NCI-H748 (cell line): ENCODE measurements around the gene SH2D2A.

Experiments
- DNase-seq: peaks from one replicate; lab custom pipeline; 2025; ENCODE audit not compliant: unreplicated experiment; lab: John Stamatoyannopoulos, UW

Gene SH2D2A

DNA sequence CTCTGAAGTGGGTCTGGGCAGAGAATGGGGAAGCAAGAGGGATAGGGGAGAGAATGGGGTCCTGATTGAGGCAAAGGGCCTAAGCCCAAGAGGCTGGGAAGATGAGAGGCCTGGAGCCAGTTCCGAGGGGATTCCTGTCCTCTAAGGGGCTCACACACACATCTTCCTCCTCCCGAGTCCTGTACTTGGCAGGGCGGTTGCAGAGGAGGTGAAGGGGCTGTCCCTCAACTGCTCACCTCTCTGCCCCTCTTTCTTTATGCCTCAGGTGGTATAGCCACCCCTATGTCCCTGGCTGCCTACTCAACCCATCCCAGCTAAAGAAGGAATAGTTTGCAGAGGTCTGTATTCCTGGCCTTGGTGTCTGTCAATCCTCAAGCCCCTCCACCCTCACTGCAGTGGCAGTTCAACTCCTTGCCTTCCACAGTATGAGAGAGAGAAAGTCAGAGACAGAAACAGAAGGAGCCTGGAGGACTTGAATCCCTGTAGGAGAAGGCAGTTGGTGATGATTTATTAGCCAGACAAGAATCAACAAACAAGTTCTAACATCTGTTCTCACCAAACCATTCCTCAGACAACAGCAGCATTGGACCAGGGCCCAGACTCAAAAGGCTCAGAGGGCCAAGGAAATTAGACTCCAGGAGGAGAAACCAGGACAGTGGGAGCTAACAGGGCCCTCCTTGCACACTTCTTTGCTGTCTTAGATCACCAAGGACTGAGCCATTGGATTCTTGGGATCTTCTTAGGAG lies 10.7 kb downstream of the SH2D2A start:
- no peak for DNase-seq

DNA sequence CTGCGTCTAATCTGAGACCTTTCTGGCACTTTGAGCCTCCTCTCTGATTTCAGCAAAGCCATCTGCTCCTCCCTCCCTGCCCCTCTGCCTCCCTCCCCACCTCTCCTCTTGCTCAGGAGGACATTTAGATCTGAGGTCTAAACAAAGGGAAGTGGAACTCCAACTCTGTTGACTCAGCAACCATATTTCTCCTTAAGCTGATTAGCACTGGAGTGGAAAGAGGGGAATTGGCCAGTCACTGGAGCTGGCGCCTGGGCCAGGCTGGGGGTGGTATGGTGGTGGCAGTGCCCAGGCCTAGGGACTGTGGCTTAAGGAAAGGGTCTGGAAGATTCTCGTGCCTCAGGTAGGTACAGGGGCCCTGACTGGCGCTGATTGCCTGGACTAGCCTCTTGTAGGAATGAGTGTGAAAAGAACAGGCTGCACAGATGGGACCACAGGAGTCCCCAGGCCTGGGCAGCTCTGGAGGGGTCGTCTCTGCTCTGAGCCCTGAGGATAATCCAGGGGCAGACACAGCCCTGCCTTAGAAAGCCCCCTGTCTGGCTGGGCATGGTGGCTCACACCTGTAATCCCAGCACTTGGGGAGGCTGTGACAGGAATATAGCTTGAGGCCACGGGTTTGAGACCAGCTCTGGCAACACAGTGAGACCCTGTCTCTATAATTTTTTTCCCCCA lies 11.9 kb downstream of the SH2D2A start:
- no peak for DNase-seq

DNA sequence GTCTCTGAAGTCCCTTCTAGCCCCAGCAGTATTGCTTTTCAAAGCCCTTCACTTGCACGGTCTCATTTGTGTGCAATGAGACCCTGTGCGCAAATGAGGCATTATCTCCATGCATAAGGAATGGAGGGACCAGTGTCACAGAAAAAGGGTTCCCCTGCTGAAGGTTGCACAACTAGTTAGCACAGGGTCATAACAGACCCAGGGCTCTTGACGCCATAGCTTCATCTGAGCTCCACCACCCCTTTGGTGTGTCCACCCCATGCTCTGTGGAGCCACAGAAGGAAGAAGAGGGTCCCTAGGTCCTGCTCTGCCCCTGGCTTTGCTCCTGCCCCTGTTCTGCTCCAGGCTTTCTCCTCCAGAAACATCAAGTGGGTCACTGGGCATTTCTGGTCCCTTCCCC lies 12.6 kb downstream of the SH2D2A start:
- no peak for DNase-seq

DNA sequence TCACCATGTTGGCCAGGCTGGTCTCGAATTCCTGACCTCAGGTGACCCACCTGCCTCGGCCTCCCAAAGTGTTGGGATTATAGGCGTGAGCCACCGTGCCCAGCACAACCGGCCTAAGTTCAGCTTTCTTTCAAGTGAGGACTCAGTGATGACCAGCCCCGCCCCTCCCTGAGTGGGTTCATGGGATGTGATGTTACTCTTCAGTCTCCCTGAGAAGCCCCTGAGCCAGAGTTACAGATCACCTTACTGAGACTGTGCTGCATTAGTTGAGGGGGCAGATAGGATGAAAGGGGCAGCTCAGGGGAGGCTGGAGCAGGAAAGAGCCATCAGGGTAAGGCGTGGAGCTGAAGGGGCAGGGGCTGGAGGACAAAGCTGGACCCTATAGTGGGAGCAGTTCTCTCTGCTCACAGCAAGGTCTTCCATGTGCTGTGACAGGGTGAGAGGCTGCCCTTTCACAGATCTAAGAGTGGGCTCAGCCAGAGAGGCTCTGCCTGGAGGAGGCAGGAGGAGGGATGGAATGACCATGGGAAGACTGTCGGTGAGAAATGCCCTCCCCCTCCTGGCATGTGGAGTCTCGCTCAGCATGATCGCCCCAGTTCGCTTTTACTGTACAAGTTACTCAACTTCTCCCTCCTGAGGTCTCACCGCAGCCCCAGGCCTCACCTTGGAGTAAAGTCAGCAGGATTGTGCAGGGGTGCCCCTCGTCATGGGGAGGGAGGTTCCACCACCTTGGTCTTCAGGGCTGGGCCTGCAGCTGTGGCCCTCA lies 13.4 kb downstream of the SH2D2A start:
- no peak for DNase-seq

DNA sequence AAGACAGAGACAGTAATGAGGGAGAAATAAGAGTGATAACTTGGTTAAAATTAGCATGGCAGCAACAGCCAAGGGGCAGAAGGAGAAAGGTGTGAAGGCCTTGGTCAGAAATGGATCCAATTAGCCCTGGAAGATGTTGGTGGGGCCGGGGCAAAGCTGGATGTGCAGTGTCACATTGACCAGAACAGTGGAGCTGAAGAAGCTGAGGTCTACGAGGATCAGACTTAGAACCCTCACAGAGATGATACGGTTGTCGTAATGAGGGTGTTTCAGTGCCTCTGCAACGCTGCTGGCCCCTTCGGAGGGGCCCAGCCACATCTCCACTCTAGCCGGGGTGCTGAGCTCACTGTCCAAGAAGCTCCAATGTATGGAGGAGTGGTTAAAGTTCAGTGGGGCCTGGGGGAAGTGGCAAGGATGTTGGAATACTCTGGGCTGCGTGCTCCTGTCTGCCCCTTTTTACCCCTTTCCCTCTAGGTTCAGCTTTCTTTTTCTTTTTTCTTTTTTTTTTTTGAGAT lies 14.2 kb downstream of the SH2D2A start:
- DNase-seq, result no peak

DNA sequence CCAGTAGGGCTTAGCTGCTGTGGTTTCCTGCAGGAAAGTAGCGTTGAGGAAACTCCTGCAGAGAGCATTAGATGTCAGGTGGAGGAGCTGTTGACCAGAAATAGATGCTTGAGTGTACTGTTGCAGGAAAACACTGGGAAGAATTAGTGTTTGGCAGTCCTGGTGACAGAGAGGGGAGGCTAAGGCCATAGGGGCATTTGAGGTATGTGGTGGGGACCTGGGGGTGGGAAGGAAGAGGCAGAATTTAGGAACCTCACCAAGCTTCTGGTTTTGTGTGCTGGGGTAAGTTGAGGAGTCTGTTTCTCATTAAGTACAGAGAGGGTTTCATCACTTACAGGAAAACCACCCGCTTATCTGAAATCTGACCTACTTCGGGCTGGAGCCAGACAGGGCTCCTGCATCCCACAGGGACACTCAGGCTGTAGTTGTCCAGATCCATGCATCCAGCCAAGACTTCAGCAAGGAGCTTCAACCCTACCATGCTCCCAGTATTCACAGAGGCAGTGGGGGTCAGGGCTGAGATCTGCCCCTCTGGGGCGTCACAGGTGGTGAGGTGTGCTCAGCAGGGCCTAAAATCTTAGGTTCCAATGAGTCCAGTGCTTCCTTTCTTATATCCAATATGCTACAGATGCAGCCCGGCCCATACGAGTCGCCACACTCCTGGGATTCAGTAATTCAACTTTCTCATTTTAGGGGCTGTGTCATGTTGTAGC lies 15.1 kb downstream of the SH2D2A start:
- no peak for DNase-seq

DNA sequence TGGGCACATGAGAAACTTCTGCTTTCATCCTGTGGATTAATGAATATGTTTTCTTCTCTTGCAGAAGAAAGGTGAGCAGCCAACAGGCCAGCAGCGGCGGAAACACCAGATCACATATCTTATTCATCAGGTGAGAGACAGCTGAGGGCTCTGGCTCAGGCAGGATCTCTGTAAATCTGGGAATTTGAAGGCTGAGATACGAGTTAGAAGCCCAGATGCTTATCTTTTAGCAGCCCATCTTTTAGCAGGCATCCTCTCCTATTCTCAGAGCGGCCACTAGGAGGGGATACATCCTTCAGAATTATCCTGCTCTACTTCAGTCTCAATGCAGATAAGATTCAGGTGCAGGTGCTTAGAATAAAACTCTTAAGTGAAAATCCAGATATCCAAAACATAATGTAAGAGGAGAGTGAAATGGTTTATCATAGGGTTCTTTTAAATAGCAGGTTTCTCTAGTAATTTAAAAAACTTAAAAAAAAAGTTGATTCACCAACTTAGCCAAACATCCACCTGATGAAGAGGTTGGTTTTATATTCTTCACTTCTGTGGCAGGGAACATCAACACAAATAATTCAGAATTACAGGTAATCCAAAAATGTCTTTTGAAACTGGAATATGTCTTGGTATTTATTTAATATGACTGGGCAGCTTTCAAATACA lies 19.3 kb downstream of the SH2D2A start:
- peak; percentile 52 for DNase-seq

DNA sequence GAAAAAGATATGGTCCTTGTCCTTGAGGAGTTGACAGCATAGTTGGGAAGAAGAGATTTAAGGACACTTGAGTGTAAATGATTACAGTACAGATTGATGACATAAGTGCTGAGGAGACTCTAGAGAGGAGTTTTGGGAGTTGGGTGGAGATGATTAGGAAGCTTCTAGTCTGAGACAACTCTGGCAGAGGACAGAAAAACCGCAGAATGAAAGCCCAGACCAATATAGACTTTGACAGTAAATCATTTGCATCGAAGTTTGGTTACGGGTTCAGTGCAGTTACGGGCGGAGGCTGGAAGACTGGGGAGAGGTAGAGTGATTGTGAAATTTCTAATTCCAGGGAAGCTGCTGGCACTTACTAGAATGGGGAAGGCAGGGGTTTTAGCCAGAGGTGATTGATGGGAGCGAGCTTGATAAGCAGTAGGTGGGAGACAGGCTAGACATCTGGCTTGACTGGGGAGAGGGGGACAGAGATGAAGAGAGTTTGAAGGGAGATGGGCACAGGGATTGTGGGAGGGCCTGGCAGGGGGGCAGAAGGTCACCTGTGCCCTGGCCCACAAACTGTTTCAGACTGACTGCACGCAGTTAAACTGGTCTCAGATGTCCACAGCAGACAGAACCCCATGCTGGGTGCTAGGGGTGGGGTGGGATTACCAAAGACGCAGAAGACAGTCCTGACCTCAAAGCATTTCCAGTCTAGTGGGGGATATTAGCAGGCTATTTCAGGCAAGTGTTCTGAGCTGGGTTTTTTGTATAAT lies 20.1 kb downstream of the SH2D2A start:
- no peak for DNase-seq

DNA sequence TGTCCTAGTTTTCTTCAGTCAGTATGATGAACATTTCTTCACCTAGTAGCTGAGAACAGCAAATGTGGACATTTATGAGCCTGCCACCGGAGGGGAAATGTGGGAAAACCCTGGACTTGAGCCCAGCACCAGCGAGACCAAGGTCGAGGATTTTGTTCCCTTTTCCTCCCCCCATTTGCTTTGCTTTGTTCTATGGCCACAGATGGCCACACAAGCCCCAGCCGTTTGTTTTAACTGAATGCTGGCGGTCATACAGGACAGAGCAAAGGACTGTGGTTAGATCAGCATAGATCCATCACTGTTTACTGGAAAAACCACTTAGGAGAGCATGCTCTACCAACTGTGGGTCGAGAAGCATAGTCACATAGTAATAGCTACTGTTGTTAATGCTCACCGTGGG lies 20.9 kb downstream of the SH2D2A start:
- no peak for DNase-seq

DNA sequence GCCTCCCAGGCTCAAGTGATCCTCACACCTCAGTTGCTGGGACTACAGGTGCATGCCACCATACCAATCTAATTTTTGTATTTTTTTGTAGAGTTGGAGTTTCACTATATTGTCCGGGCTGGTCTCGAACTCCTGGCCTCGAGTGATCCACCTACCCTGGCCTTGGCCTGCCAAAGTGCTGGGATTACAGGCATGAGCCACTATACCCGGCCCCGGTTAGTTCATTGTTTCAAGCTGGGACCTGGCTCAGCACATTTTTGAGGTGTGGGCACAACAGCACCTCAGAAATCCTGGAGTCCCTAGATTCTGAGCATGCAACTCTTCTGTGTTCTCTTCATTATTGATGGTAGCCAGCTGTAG lies 21.3 kb downstream of the SH2D2A start:
- no peak for DNase-seq

DNA sequence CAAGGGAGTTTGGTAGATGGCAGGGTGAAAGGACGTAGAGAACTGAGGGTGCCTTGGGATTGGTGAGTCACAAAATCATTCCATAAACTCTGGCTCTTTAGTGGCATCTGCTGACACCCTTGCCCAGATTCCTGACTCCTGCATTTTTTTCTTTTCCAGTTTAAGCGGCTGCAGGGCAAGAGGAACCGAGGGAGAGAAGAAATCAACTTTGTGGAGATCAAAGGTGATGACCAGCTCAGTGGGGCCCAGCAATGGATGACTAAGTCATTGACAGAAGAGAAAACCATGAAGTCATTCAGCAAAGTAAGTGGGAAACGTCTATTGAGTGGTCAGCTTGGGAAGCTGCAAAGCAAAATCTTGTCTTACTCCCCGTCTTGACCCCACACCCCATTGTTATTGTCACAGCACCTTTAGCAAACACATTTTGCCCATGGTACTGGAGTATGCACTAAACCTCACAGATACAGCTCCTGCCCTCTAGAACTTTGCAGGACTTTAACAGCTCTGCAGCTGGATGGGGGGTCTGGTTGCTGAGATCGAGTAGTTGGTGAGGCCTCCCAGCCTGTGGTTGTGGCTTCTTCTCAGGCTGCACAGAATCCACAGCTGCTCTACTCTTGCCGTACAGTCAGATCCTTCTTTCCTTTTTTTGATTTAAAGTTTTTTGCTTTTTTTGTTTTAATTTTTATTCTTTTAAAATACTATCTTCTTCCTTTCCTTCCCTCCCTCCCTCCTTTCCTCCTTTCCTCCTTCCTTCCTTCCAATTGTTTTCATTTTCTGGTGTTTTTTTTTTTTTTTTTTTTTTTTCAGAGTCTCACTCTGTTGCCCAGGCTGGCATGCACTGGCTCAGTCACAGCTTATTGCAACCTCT lies 21.9 kb downstream of the SH2D2A start:
- DNase-seq, result no peak

DNA sequence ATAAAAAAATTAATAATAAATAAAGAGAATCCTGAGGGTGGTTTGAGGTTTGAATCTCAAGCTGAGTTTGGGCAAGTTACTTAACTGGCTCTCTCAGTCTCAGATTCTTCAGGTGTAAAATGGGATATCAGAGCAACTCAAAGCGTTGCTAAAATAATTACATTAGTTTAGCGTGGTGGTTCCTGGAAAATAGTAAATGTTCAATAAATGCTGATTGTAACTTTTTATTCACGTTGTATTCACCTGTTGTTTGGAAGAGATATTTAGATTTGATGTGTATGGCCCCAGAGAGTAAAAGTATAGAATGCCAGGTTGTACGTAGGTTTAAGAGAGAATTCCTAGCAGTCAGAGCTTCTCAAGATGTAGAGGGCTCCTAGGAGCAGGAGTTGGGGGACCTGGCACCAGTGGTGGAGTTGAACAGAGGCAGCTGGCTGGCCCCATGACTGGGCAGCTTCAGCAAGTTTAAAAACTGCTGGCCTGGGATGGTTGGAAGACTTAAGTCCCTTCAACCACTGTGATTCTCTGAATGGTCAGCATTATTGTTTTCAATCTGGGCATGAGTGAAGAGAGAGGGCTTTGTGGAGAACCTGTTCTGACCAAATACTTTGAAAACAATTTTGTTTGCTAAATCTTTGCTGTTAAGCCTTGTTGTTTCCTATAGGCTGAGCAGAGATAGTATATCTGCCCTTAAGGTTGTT lies 26.9 kb downstream of the SH2D2A start:
- no peak for DNase-seq

DNA sequence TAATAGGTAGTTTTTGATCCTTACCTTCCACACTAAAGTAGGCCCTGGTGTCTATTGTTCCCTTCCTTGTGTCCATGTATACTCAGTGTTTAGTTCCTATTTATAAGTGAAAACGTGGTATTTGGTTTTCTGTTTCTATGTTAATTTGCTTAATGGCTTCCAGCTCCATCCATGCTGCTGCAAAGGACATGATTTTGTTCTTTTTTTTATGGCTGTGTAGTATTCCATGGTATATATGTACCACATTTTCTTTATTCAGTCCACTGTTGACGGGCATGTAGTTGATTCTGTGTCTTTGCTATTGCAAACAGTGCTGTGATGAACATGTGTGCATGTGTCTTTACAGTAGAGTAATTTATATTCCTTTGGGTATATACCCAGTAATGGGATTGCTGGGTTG lies 28.5 kb downstream of the SH2D2A start:
- no peak for DNase-seq

DNA sequence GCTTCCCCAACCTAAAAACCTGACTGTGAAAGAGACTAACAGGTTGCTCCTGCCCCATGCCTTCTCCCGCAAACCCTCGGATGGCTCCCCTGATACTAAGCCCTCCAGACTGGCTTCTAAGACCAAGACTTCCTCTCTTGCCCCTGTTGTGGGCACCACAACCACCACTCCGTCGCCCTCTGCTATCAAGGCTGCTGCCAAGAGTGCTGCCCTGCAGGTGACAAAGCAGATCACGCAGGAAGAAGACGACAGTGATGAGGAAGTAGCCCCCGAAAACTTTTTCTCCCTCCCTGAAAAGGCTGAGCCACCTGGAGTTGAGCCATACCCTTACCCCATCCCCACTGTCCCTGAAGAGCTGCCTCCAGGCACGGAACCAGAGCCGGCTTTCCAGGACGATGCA lies 30.0 kb downstream of the SH2D2A start:
- no peak for DNase-seq

DNA sequence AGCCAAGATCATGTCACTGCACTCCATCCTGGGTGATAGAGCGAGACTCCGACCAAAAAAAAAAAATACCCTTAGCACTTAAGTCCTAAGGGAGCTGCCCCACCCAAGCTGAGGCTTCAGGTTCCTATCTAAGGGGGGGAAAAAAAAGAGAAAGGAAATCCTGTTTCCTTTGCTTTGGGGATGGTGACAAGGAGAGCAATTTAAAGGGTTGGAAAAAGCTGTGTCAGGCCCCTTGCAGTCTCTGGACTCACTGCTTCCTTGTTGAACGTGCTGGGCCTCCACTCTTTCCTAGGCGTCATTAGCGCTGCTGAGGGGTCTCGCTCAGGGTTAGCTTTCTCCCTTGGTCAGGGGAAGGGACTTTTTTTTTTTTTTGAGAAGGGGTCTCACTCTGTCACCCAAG lies 31.2 kb downstream of the SH2D2A start:
- no peak for DNase-seq

DNA sequence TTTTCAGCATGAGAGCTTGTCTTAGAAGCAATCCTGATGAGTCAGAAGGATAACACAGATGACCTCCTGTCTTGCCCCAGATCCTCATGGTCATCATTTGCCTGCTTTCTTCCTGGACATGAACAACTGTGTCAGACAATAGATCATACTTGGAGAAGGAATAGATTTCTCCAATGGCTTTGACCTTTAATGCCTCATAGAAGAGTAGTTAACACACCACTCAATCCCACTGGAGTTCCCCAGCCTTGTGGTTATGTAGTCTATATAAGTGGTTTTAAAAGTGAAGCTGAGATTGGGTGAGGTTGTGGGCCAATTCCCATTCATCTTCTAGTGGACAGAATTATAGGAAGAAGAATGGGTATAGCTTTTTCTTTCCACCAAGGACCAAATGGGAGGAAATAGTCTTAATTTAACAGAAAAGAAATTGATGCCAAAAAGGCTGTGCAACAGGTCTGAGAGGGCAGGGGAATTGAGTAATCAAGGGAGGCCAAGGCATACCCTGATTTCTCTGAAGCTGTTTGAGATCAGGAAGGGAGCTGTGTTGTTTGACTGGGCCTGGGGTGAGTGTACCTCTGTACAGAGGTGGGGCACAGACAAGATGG lies 35.0 kb downstream of the SH2D2A start:
- DNase-seq, result no peak

DNA sequence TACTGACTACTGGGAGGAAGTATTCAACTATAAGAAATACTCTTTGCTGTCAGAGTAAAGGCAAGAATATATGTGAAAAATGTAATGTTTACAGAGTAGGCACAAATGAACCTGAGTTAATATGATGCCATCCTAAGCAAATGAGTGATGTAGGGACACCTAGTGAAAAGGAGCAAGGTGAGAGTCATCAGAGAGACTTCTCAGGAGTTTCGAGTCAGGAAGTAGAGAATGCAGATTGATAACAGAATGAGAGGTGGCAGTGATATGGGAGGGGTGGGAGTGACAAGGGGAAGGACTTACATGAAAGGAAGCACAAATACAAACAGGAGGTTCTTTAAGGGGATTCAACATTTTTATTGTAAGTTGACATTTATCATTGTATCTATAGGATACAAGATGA lies 39.1 kb downstream of the SH2D2A start:
- DNase-seq, result no peak

DNA sequence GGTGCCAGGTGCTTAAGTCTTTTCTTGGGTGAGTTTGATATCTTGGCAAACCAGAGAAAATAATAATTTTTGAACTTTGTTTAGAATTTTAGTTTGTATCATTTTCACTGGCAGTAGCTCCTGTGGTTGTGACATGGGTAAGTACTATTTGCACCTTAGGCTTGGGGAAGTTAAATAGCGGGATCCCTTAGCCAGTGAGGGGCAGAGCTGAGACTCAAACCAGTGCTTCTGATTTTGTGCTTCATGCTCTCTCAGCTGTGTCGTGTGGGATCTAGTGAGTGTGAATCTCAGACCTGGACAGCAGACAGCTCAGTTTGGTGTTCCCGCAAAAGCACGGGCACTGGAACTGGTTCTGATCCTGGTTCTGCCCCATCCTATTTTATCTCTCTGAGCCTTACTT lies 39.7 kb downstream of the SH2D2A start:
- DNase-seq, result no peak
